Ishikawa (cell line): ENCODE results near the gene DACH1.

Source experiments
- CEBPB ChIP-seq: IDR thresholded peaks from 2 replicates; pipeline ENCODE4 v1.6.1; 2012
- CREB1 ChIP-seq: IDR thresholded peaks from 2 replicates; pipeline ENCODE4 v1.6.1; 2012; ENCODE audit warnings: low read depth
- EGR1 ChIP-seq: IDR thresholded peaks from 2 replicates; pipeline ENCODE4 v1.6.1; 2012
- EP300 ChIP-seq: IDR thresholded peaks from 2 replicates; pipeline ENCODE4 v1.6.1; 2012; ENCODE audit warnings: borderline replicate concordance
- FOXM1 ChIP-seq: IDR thresholded peaks from 2 replicates; pipeline ENCODE4 v1.6.1; 2012; ENCODE audit warnings: low read depth, borderline replicate concordance
- NFIC ChIP-seq: IDR thresholded peaks from 2 replicates; pipeline ENCODE4 v1.6.1; 2012
- RAD21 ChIP-seq: IDR thresholded peaks from 2 replicates; pipeline ENCODE4 v1.6.1; 2012; ENCODE audit warnings: low read depth
- REST ChIP-seq: IDR thresholded peaks from 2 replicates; pipeline ENCODE4 v1.6.1; 2012; ENCODE audit warnings: low read depth, mild to moderate bottlenecking
- TAF1 ChIP-seq: IDR thresholded peaks from 2 replicates; pipeline ENCODE4 v1.6.1; 2012; ENCODE audit warnings: low read depth, mild to moderate bottlenecking
- TCF12 ChIP-seq: IDR thresholded peaks from 2 replicates; pipeline ENCODE4 v1.6.1; 2012; ENCODE audit warnings: low read depth
- TEAD4 ChIP-seq: IDR thresholded peaks from 2 replicates; pipeline ENCODE4 v1.6.1; 2012
- YY1 ChIP-seq: IDR thresholded peaks from 2 replicates; pipeline ENCODE4 v1.6.1; 2012; ENCODE audit warnings: low read depth
- ZBTB7A ChIP-seq: IDR thresholded peaks from 2 replicates; pipeline ENCODE4 v1.6.1; 2012; ENCODE audit warnings: low read depth
- TF ChIP-seq, protein P1 (sequence below): IDR thresholded peaks from 2 replicates; pipeline ENCODE4 v1.6.1; 2012
- TF ChIP-seq, protein P2 (sequence below): IDR thresholded peaks from 2 replicates; pipeline ENCODE4 v1.6.1; 2012

DACH1 gene

DNA sequence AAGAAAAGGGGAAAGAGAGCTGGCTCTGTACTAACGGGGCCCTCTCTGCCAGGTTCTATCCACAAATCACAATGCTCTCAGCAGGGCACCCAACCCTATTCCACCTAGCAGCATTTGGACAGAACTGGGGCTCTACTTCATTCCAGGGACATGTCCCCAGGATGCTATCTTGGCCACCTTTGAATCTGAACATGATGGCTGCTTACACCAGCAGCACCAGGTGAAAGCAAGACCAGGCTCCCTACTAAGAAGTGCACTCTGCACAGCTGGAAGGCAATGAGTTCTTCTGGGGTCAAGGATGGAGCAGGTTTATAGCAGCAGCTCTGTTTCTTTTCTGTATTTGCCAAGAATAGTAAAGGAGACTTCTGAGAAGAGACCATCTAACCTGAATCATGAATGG is 222.4 kb downstream of the DACH1 start:
- no peak for TF ChIP-seq NFIC
- TF ChIP-seq CREB1: no peak
- TF ChIP-seq ZBTB7A: no peak
- TF ChIP-seq TCF12: no peak
- no peak for TF ChIP-seq RAD21
- TF ChIP-seq TEAD4: no peak
- no peak for TF ChIP-seq CEBPB
- TF ChIP-seq EGR1: no peak
- TF ChIP-seq FOXM1: no peak
- no peak for TF ChIP-seq EP300
- TF ChIP-seq, protein P1, sequence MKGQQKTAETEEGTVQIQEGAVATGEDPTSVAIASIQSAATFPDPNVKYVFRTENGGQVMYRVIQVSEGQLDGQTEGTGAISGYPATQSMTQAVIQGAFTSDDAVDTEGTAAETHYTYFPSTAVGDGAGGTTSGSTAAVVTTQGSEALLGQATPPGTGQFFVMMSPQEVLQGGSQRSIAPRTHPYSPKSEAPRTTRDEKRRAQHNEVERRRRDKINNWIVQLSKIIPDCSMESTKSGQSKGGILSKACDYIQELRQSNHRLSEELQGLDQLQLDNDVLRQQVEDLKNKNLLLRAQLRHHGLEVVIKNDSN: no peak
- no peak for TF ChIP-seq YY1
- TF ChIP-seq, protein P2, sequence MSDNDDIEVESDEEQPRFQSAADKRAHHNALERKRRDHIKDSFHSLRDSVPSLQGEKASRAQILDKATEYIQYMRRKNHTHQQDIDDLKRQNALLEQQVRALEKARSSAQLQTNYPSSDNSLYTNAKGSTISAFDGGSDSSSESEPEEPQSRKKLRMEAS: no peak
- no peak for TF ChIP-seq REST
- TF ChIP-seq TAF1: no peak

GRCh38 chr13:71643448-71643860 is 223.6 kb downstream of the DACH1 start:
- no peak for TF ChIP-seq TEAD4
- TF ChIP-seq, protein P2: no peak
- no peak for TF ChIP-seq REST
- no peak for TF ChIP-seq EP300
- TF ChIP-seq CREB1: no peak
- TF ChIP-seq YY1: no peak
- no peak for TF ChIP-seq TCF12
- TF ChIP-seq, protein P1: no peak
- TF ChIP-seq CEBPB: no peak
- TF ChIP-seq TAF1: no peak
- TF ChIP-seq RAD21: no peak
- TF ChIP-seq EGR1: no peak
- TF ChIP-seq FOXM1: no peak
- no peak for TF ChIP-seq NFIC
- TF ChIP-seq ZBTB7A: no peak

GRCh38 chr13:71638751-71639150 is 228.3 kb downstream of the DACH1 start:
- TF ChIP-seq ZBTB7A (no peak), EP300 (no peak), YY1 (no peak), CREB1 (no peak), FOXM1 (no peak), RAD21 (no peak), TCF12 (no peak), NFIC (no peak), TEAD4 (no peak)
- TF ChIP-seq, protein P1: no peak
- TF ChIP-seq, protein P2: no peak

DNA sequence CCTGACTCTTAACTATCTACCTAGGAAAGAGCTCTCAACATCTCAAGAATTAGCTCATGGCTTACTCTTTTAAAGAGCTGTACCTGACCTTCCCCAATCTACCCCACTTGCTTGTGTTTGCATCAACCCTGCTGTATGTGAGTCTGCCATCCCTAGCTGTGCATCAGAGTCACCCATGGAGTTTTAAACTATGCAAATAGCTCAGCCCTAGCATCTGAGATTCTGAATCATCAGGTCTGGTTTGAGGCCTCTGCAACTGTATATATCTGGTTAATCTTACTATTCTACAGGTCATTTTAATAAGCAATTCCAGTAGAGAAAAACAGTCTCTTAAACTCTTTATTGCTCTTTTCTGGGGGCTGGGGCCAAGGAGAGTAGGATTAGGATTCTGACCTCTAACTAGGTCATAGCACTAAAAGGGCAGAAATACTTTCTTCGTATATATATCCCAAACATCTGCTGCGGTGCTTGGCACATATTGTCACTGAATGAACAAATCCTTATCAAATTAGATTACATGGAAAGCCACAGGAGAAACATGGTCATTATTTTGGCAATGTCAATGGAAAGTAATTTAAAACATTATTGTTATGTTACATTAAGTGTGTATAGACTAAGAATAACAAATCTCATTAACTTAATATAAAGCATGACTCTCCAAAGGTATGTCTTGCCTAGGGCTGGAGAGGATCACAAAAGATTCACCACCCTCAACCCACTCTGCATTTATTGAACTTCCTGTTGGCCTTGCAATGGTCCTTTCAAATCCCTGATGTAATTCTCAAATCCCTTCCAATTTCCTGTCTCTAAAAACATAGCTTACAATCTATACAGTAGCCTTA is 232.2 kb downstream of the DACH1 start:
- TF ChIP-seq NFIC: no peak
- TF ChIP-seq FOXM1: no peak
- TF ChIP-seq, protein P2: no peak
- TF ChIP-seq REST: no peak
- TF ChIP-seq YY1: no peak
- no peak for TF ChIP-seq TEAD4
- no peak for TF ChIP-seq CREB1
- TF ChIP-seq EP300: no peak
- TF ChIP-seq, protein P1: no peak
- TF ChIP-seq EGR1: no peak
- TF ChIP-seq TAF1: no peak
- TF ChIP-seq ZBTB7A: no peak
- TF ChIP-seq CEBPB: no peak
